MM.1S (cell line): ENCODE results near the gene C14orf132.

Experiments
- DNase-seq: peaks from one replicate; pipeline ENCODE4 v3.0.0-alpha.2; 2015
- H2AFZ ChIP-seq: fragments of 300-600 bp; sonication (generic); 2 replicates; pipeline ENCODE4 v1.6.0; 2016; ENCODE audit warnings: antibody characterized with exemption, low read length
- H3F3A ChIP-seq: fragments of 300-600 bp; sonication (generic); 2 replicates; pipeline ENCODE4 v1.6.1; 2016; ENCODE audit warnings: mild to moderate bottlenecking, antibody characterized with exemption, low read length, moderate library complexity, mixed read lengths; ENCODE audit not compliant: insufficient read depth
- H3K27ac ChIP-seq: fragments of 300-600 bp; sonication (generic); 2 replicates; pipeline ENCODE4 v1.5.1; 2016; ENCODE audit warnings: mild to moderate bottlenecking, low read length
- H3K27me3 ChIP-seq: fragments of 300-600 bp; sonication (generic); replicated peaks from 2 replicates; pipeline ENCODE4 v1.6.0; 2016; ENCODE audit warnings: low read length; ENCODE audit not compliant: insufficient read depth
- H3K36me3 ChIP-seq: fragments of 300-600 bp; sonication (generic); replicated peaks from 2 replicates; pipeline ENCODE4 v1.6.1; 2016; ENCODE audit warnings: mild to moderate bottlenecking, low read length, mixed read lengths; ENCODE audit not compliant: insufficient read depth
- H3K4me1 ChIP-seq: fragments of 300-600 bp; sonication (generic); 2 replicates; pipeline ENCODE4 v1.6.1; 2016; ENCODE audit warnings: low read length, mixed read lengths
- H3K4me2 ChIP-seq: fragments of 300-600 bp; sonication (generic); 2 replicates; pipeline ENCODE4 v1.6.0; 2016; ENCODE audit warnings: low read depth, low read length
- H3K4me3 ChIP-seq: fragments of 300-600 bp; sonication (generic); 2 replicates; pipeline ENCODE4 v1.5.1; 2016; ENCODE audit warnings: low read length, mixed read lengths
- H3K79me2 ChIP-seq: fragments of 300-600 bp; sonication (generic); 2 replicates; pipeline ENCODE4 v1.6.1; 2016; ENCODE audit warnings: mixed run types, low read length, mixed read lengths
- H3K9ac ChIP-seq: fragments of 300-600 bp; sonication (generic); 2 replicates; pipeline ENCODE4 v1.6.1; 2016; ENCODE audit warnings: low read length, mixed read lengths
- H3K9me2 ChIP-seq: fragments of 300-600 bp; sonication (generic); replicated peaks from 2 replicates; pipeline ENCODE4 v1.6.1; 2016; ENCODE audit warnings: mild to moderate bottlenecking, low read length, mixed read lengths; ENCODE audit not compliant: insufficient read depth
- H3K9me3 ChIP-seq: fragments of 300-600 bp; sonication (generic); replicated peaks from 2 replicates; pipeline ENCODE4 v1.6.1; 2016; ENCODE audit warnings: mild to moderate bottlenecking, low read length, mixed read lengths; ENCODE audit not compliant: insufficient read depth
- H4K20me1 ChIP-seq: fragments of 300-600 bp; sonication (generic); 2 replicates; pipeline ENCODE4 v1.6.1; 2016; ENCODE audit warnings: mild to moderate bottlenecking, low read length, moderate library complexity, mixed read lengths; ENCODE audit not compliant: insufficient read depth
- CTCF ChIP-seq: fragments of 300-600 bp; sonication (generic); IDR thresholded peaks from 2 replicates; pipeline ENCODE4 v1.5.1; 2016; ENCODE audit warnings: antibody characterized with exemption, low read length, mixed read lengths
- EZH2 ChIP-seq: fragments of 300-600 bp; sonication (generic); optimal IDR thresholded peaks from 2 replicates; pipeline ENCODE3; 2017; ENCODE audit warnings: low read depth, mild to moderate bottlenecking, antibody characterized with exemption, low read length, mixed read lengths
- EZH2phosphoT487 ChIP-seq: fragments of 300-600 bp; sonication (generic); IDR thresholded peaks from 2 replicates; pipeline ENCODE4 v1.6.1; 2018; ENCODE audit warnings: antibody characterized with exemption, low read length

The C14orf132 gene

GRCh38 chr14:96078625-96079016 is 39.5 kb downstream of the C14orf132 start:
- no peaks in the 10 kb centered on the region for H3K9me3 ChIP-seq
- H3K27me3 ChIP-seq: no peaks in the 10 kb centered on the region
- H3F3A ChIP-seq: no peaks in the 10 kb centered on the region
- no peak overlapping the region for H2AFZ ChIP-seq
- H3K4me2 ChIP-seq: no peak overlapping the region
- no peak overlapping the region for H3K4me3 ChIP-seq
- H3K36me3 ChIP-seq: no peaks in the 10 kb centered on the region
- no peaks in the 10 kb centered on the region for H3K4me1 ChIP-seq
- no peaks in the 10 kb centered on the region for H4K20me1 ChIP-seq
- DNase-seq: no peak
- H3K27ac ChIP-seq: no peak overlapping the region
- TF ChIP-seq EZH2phosphoT487 (no peak), CTCF (no peak), EZH2 (no peak)
- no peaks in the 10 kb centered on the region for H3K79me2 ChIP-seq
- no peaks in the 10 kb centered on the region for H3K9me2 ChIP-seq
- no peak overlapping the region for H3K9ac ChIP-seq

GRCh38 chr14:96079066-96079465 is 39.9 kb downstream of the C14orf132 start:
- Histone ChIP-seq H3K4me2 (no peak overlapping the region), H3K4me3 (no peak overlapping the region)

GRCh38 chr14:96080571-96080970 is 41.4 kb downstream of the C14orf132 start:
- TF ChIP-seq EZH2: no peak
- no peak for TF ChIP-seq EZH2phosphoT487
- TF ChIP-seq CTCF: no peak
- Histone ChIP-seq H3K4me1 (no peaks in the 10 kb centered on the region), H3K27me3 (no peaks in the 10 kb centered on the region), H3K4me3 (no peak overlapping the region), H3F3A (no peaks in the 10 kb centered on the region), H3K9me2 (no peaks in the 10 kb centered on the region), H3K4me2 (no peak overlapping the region), H3K9ac (no peak overlapping the region), H3K27ac (no peak overlapping the region), H3K36me3 (no peaks in the 10 kb centered on the region), H2AFZ (no peak overlapping the region), H4K20me1 (no peaks in the 10 kb centered on the region), H3K9me3 (no peaks in the 10 kb centered on the region), H3K79me2 (no peaks in the 10 kb centered on the region)
- no peak for DNase-seq

More at GRCh38 chr14:96079066-96079465, 39.9 kb downstream of the C14orf132 start:
- Histone ChIP-seq H3F3A (no peaks in the 10 kb centered on the region), H3K36me3 (no peaks in the 10 kb centered on the region), H3K79me2 (no peaks in the 10 kb centered on the region), H3K27me3 (no peaks in the 10 kb centered on the region), H4K20me1 (no peaks in the 10 kb centered on the region), H2AFZ (no peak overlapping the region), H3K4me1 (no peaks in the 10 kb centered on the region), H3K9me2 (no peaks in the 10 kb centered on the region), H3K9ac (no peak overlapping the region), H3K27ac (no peak overlapping the region), H3K9me3 (no peaks in the 10 kb centered on the region)
- no peak for TF ChIP-seq EZH2phosphoT487
- TF ChIP-seq CTCF: no peak
- no peak for TF ChIP-seq EZH2
- DNase-seq: no peak
